Activated naive CD8-positive, alpha-beta T cell treated with anti-CD3 and anti-CD28 coated beads, Interleukin-2, amount 50 U/mL, for 24 hours (primary cell): Measurements from ENCODE around the gene LLGL2.

ENCODE experiments used
- ATAC-seq: fragments of 150-1000 bp; cut with Tn5 transposase; one replicate; pipeline ENCODE4 v1.10.0; 2021
- DNase-seq: peaks from one replicate; pipeline ENCODE4 v3.0.0; 2021
- H3K27ac Mint-ChIP-seq: one replicate; pipeline ENCODE4 v1.8.0; 2021; ENCODE audit warnings: mild to moderate bottlenecking, mixed read lengths
- H3K27me3 Mint-ChIP-seq: one replicate; pipeline ENCODE4 v1.8.0; 2021; ENCODE audit warnings: mixed read lengths
- H3K36me3 Mint-ChIP-seq: one replicate; pipeline ENCODE4 v1.8.0; 2021; ENCODE audit warnings: low read depth, mixed read lengths
- H3K4me1 Mint-ChIP-seq: one replicate; pipeline ENCODE4 v1.8.0; 2021; ENCODE audit warnings: mixed read lengths
- H3K4me3 Mint-ChIP-seq: one replicate; pipeline ENCODE4 v1.8.0; 2021; ENCODE audit warnings: mild to moderate bottlenecking, moderate library complexity, mixed read lengths
- H3K9me3 Mint-ChIP-seq: one replicate; pipeline ENCODE4 v1.8.0; 2021; ENCODE audit warnings: mixed read lengths

LLGL2 gene

DNA sequence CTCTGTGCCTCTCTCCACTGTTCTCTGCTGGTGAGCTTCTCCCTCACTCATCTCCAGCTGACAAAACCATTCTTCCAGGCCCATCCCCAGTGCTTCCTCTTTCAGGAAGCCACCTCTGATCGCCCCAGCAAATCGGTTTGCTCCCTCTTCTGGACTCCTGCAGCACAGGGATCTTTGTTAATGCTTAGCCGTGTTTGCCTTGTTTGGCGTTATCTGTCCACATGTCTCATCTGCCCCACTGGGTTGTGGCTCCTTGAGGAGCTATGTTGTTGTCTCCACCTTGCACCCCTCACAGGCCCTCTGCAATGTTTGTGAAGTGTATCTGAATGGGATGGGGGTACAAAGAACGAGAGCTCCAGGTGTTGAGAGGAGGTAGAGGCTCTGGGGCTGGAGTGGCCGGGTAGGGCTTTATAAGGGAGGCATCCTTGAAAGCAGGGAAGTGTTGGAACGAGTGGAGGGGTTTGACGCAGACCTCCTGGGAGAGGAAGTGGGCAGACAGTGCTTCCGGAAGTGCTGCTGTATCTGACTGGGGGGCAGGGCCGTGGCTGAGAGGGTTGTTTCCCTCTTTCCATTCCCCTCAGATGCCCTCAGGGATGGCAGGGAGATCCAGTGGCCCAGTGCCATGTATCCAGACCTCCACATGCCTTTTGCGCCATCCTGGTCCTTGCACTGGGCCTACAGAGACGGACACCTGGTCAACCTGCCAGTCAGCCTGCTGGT is 38.0 kb upstream of the LLGL2 start:
- DNase-seq (peak; percentile 46), ATAC-seq (peak; percentile 71)
- Mint-ChIP-seq H3K9me3 (no peaks in the 10 kb centered on the region), H3K27ac (peak overlapping the region; percentile 98), H3K4me1 (peaks cover 20% of the 10 kb centered on the region), H3K4me3 (peak overlapping the region; percentile 57), H3K36me3 (peaks cover 3% of the 10 kb centered on the region), H3K27me3 (no peaks in the 10 kb centered on the region)

DNA sequence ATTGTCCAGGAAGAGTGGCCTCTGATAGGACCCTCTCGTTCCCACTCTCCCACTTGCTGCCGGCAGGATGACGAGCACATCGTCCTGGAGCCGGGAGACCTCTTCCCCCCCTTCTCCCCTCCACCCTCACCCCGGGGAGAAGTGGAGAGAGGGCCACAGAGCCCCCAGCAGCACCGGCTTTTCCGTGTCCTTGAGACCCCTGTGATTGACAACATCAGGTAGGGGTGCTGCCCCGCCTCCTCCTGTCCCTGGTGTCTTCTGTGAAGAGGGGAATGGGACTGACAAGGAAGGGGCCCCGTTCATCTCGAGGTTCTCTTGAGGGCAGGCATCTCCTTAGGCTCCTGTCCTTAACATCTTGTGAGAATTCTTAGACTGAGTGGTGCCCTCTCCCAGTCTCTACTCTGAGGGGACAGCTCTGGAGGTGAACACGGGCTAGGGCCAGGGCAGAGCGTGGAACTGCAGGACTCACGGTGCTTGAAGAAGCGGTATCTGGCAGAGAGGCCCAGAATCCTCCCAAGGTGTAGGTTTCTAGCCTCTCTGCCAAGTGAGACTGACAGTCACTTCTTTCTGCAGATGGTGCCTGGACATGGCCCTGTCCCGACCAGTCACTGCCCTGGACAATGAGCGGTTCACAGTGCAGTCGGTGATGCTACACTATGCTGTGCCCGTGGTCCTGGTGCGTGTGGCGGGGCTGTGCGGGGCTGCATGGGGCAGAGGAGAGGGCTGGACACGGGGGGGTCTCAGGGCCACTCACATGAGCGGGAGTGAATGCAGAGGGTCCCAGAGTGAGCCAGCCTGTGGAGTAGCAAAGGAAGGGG is 36.6 kb upstream of the LLGL2 start:
- no peaks in the 10 kb centered on the region for H3K27me3 Mint-ChIP-seq
- no peak overlapping the region for H3K4me3 Mint-ChIP-seq
- H3K27ac Mint-ChIP-seq = peak overlapping the region; percentile 46
- H3K4me1 Mint-ChIP-seq = peaks cover 20% of the 10 kb centered on the region
- no peaks in the 10 kb centered on the region for H3K9me3 Mint-ChIP-seq
- ATAC-seq (no peak), DNase-seq (no peak)
- peaks cover 3% of the 10 kb centered on the region for H3K36me3 Mint-ChIP-seq

DNA sequence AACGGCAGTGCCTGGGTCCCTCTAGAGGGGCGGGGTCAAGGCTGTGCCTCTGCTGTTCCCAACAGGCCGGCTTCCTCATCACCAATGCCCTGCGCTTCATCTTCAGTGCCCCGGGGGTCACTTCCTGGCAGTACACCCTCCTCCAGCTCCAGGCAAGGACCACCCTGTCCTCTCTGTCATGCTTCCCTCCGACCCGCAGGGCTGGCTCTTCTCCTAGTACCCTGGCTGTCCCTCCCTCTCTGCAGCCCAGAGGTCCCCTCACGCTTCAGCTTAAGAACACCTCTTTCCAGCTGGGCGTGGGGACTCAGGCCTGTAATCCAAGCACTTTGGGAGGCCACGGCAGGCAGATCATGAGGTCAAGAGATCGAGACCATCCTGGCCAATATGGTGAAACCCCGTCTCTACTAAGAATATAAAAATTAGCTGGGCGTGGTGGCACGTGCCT is 36.0 kb upstream of the LLGL2 start:
- peaks cover 20% of the 10 kb centered on the region for H3K4me1 Mint-ChIP-seq
- H3K4me3 Mint-ChIP-seq = no peak overlapping the region
- H3K27me3 Mint-ChIP-seq = no peaks in the 10 kb centered on the region
- DNase-seq (no peak), ATAC-seq (no peak)
- no peak overlapping the region for H3K27ac Mint-ChIP-seq
- H3K36me3 Mint-ChIP-seq = peaks cover 3% of the 10 kb centered on the region
- H3K9me3 Mint-ChIP-seq = no peaks in the 10 kb centered on the region

DNA sequence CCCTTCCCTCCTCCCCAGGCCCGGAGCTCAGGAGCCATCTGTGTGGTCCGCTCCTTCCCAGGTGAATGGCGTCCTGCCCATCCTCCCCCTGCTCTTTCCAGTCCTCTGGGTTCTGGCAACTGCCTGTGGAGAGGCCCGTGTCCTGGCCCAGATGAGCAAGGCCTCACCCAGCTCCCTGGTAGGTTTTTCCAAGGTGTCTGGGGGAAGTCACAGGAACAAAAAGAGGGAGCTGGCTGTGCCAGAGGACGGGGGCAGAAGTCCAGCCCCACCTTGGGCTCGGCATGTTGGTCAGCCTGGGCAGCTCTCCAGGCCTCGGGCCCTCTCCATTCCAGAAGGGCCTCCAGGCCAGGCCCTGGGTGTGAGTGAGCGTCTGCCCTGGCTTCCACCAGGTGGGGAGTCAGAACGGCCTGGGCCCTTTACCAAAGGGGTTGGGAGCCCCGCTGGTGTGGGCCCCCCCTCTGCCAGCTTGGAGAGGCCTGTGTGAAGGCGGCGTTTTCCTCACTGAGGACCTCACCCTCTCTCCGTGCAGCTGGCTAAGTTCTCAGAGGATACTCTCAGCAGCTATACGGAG is 35.2 kb upstream of the LLGL2 start:
- Mint-ChIP-seq H3K36me3 (peaks cover 3% of the 10 kb centered on the region), H3K27ac (no peak overlapping the region), H3K27me3 (no peaks in the 10 kb centered on the region), H3K9me3 (no peaks in the 10 kb centered on the region), H3K4me3 (no peak overlapping the region), H3K4me1 (peaks cover 20% of the 10 kb centered on the region)
- DNase-seq (no peak), ATAC-seq (no peak)

GRCh38 chr17:75490953-75491649 is 34.4 kb upstream of the LLGL2 start:
- Mint-ChIP-seq H3K9me3 (no peaks in the 10 kb centered on the region), H3K36me3 (peaks cover 3% of the 10 kb centered on the region), H3K4me1 (peaks cover 20% of the 10 kb centered on the region), H3K27me3 (no peaks in the 10 kb centered on the region), H3K27ac (no peak overlapping the region), H3K4me3 (no peak overlapping the region)
- ATAC-seq (no peak), DNase-seq (no peak)

- DNase-seq (no peak), ATAC-seq (no peak)
- Mint-ChIP-seq H3K9me3 (no peaks in the 10 kb centered on the region), H3K27me3 (no peaks in the 10 kb centered on the region), H3K27ac (no peak overlapping the region), H3K4me3 (no peak overlapping the region), H3K36me3 (peaks cover 3% of the 10 kb centered on the region), H3K4me1 (peaks cover 14% of the 10 kb centered on the region)
Measured at GRCh38 chr17:75491680-75492079, 33.8 kb upstream of the LLGL2 start.

GRCh38 chr17:75492555-75493168 is 32.8 kb upstream of the LLGL2 start:
- H3K4me3 Mint-ChIP-seq = no peak overlapping the region
- H3K27ac Mint-ChIP-seq = no peak overlapping the region
- peaks cover 5% of the 10 kb centered on the region for H3K4me1 Mint-ChIP-seq
- DNase-seq = no peak
- ATAC-seq = no peak
- H3K9me3 Mint-ChIP-seq = no peaks in the 10 kb centered on the region
- peaks cover 2% of the 10 kb centered on the region for H3K36me3 Mint-ChIP-seq
- H3K27me3 Mint-ChIP-seq = no peaks in the 10 kb centered on the region

GRCh38 chr17:75493476-75494129 is 31.9 kb upstream of the LLGL2 start:
- no peak overlapping the region for H3K4me3 Mint-ChIP-seq
- no peaks in the 10 kb centered on the region for H3K27me3 Mint-ChIP-seq
- H3K4me1 Mint-ChIP-seq = no peaks in the 10 kb centered on the region
- no peak for DNase-seq
- no peaks in the 10 kb centered on the region for H3K9me3 Mint-ChIP-seq
- peaks cover 2% of the 10 kb centered on the region for H3K36me3 Mint-ChIP-seq
- ATAC-seq = no peak
- H3K27ac Mint-ChIP-seq = no peak overlapping the region

DNA sequence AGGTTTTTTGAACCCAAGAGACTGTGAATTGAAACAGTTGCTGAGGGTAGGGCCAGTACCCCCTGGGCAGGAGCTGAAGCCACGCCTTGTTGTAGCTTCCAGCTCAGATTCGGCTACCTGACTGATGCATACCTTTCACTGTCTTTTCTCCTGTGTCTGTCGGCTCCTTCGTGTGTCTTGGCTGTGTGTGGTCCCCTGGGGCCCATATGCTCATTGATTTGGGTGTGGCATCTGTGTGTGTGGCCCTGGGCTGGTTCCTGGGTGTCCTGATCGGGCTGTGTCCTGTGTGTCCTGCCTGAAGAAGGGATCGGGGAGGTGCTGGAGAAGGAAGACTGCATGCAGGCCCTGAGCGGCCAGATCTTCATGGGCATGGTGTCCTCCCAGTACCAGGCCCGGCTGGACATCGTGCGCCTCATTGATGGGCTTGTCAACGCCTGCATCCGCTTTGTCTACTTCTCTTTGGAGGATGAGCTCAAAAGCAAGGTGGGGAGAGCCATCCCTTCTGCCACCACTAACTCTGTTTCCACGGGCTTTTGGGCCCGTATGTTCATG is 31.1 kb upstream of the LLGL2 start:
- no peak for DNase-seq
- Mint-ChIP-seq H3K9me3 (no peaks in the 10 kb centered on the region), H3K27ac (no peak overlapping the region), H3K27me3 (no peaks in the 10 kb centered on the region), H3K36me3 (peaks cover 2% of the 10 kb centered on the region), H3K4me1 (no peaks in the 10 kb centered on the region), H3K4me3 (no peak overlapping the region)
- ATAC-seq = no peak

- no peaks in the 10 kb centered on the region for H3K27me3 Mint-ChIP-seq
- no peak overlapping the region for H3K27ac Mint-ChIP-seq
- no peak for DNase-seq
- no peaks in the 10 kb centered on the region for H3K9me3 Mint-ChIP-seq
- H3K4me3 Mint-ChIP-seq = no peak overlapping the region
- no peak for ATAC-seq
- peaks cover 2% of the 10 kb centered on the region for H3K36me3 Mint-ChIP-seq
- no peaks in the 10 kb centered on the region for H3K4me1 Mint-ChIP-seq
Measured at GRCh38 chr17:75496005-75496404, 29.5 kb upstream of the LLGL2 start.

- no peaks in the 10 kb centered on the region for H3K9me3 Mint-ChIP-seq
- H3K4me3 Mint-ChIP-seq = no peak overlapping the region
- H3K36me3 Mint-ChIP-seq = peaks cover 2% of the 10 kb centered on the region
- H3K27ac Mint-ChIP-seq = no peak overlapping the region
- ATAC-seq = no peak
- no peaks in the 10 kb centered on the region for H3K27me3 Mint-ChIP-seq
- H3K4me1 Mint-ChIP-seq = no peaks in the 10 kb centered on the region
- DNase-seq = no peak
Measured at GRCh38 chr17:75498039-75498725, 27.3 kb upstream of the LLGL2 start.

DNA sequence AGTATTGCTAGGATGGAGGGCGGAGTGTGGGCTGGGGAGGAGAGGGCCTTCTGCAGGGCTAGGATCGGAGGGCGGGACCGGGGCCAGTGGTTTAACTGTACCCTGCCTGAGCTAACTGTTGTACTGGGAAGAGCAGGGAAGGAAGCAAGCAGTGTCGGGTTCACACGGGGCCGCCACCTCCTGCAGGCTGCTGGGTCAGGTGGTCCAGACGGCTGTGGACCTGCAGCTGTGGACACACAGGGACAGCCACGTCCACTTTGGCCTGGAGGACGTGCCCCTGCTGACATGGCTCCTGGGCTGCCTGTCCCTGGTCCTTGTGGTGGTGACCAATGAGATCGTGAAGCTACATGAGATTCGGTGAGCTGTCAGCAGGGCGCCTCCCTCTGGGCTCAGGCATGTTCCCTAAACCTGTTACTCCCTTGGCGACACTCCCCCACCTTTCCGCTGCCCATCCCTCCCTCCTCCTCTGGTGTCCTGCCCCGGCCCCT is 26.7 kb upstream of the LLGL2 start:
- Mint-ChIP-seq H3K4me1 (no peaks in the 10 kb centered on the region), H3K4me3 (no peak overlapping the region), H3K9me3 (no peaks in the 10 kb centered on the region), H3K27me3 (no peaks in the 10 kb centered on the region), H3K27ac (no peak overlapping the region), H3K36me3 (peaks cover 2% of the 10 kb centered on the region)
- DNase-seq = no peak
- ATAC-seq = no peak
